Gastroesophageal sphincter (tissue), 3 donors: ENCODE results near the gene RGS2.

Source experiments
- CTCF ChIP-seq, 4 experiments: fragments of 200-600 bp in 2 of 4; fragments of 450-650 bp in 2 of 4; sonication (generic) in 1 of 4; IDR thresholded peaks; one replicate each; pipeline ENCODE4 v1.5.1; 2017 to 2019; ENCODE audit warnings: antibody characterized with exemption in 4 of 4, mild to moderate bottlenecking in 2 of 4, moderate library complexity in 2 of 4
- EP300 ChIP-seq: sonication (generic); formaldehyde crosslinking; IDR thresholded peaks from one replicate; pipeline ENCODE4 v1.6.1; 2017; ENCODE audit warnings: antibody characterized with exemption, mild to moderate bottlenecking

DNA sequence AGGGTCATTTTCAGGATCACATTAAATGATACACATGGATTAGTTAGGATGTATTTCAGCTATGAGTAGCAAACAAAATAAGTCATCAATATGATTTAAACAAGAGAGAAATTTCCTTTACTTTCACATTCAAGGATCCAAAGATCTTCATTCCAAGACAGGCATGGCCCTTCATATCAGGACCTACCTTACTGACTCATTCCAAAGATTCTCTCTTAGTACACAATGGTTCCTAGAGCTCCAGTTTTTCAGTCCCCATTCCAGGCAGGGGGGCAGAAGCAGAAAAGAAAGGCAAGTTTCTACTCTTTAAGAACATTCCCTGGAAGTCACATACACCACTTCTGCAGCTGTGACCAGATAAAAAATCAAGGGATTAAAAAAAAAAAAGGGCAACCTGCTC lies 23.7 kb downstream of the RGS2 start:
- TF ChIP-seq CTCF (IDR thresholded peaks at IDR 0.05) (no peak), EP300 (no peak)
